ENCODE data around the gene MRPL30. TPM values are rescaled to one million over a fixed set of nuclear protein-coding genes. Genes with fewer than 3 reads are reported as not detected.

Gene MRPL30
- polyA plus RNA-seq, 1 donor (not counting 4 experiments of a cell fraction or from before 2014, with no cell fraction given), result 45.2 TPM

DNA sequence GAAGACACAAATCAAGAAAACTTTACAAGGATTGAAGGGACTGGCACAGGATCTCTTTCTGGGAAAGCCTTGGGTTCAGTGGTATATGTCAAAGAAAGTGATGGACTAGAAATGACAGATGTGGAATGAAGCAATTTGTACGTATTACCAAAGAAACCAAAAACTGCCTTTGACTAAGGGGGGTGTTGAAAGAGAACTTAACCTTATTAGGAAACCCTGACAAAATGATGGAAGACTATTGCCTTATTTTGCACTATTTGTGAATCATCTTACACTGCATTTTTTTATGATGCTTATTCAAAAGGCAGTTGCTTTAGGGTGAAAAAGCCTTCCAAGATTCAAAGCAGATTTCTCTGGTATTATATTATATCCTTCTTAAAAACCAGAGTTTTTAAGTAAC lies 30.3 kb upstream of the MRPL30 start:
- FAIRE-seq (no peak), DNase-seq (ENCODE audit: low read depth, low spot score) (no peak)
- no peak for TF ChIP-seq EZH2 (IDR thresholded peaks at IDR 0.05; ENCODE audit: low read length)
- TF ChIP-seq, protein P1, sequence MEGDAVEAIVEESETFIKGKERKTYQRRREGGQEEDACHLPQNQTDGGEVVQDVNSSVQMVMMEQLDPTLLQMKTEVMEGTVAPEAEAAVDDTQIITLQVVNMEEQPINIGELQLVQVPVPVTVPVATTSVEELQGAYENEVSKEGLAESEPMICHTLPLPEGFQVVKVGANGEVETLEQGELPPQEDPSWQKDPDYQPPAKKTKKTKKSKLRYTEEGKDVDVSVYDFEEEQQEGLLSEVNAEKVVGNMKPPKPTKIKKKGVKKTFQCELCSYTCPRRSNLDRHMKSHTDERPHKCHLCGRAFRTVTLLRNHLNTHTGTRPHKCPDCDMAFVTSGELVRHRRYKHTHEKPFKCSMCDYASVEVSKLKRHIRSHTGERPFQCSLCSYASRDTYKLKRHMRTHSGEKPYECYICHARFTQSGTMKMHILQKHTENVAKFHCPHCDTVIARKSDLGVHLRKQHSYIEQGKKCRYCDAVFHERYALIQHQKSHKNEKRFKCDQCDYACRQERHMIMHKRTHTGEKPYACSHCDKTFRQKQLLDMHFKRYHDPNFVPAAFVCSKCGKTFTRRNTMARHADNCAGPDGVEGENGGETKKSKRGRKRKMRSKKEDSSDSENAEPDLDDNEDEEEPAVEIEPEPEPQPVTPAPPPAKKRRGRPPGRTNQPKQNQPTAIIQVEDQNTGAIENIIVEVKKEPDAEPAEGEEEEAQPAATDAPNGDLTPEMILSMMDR (optimal IDR thresholded peaks at IDR 0.05 in 1 of 3, IDR thresholded peaks at IDR 0.05 in 1 of 3, conservative IDR thresholded peaks at IDR 0.05 in 1 of 3; ENCODE audit: extremely low read depth in 1 of 3, insufficient read depth in 2 of 3, low read length in 3 of 3), result no peak
- H3K36me3 ChIP-seq (ENCODE audit: control insufficient read depth in 2 of 2, extremely low read depth in 1 of 2, insufficient read depth in 2 of 2, low read length in 2 of 2), result no peaks in the 10 kb centered on the region
- H3K4me1 ChIP-seq (ENCODE audit: control insufficient read depth, extremely low read depth, insufficient read depth, low read length), result peaks cover 10% of the 10 kb centered on the region
- dilution Hi-C loops (cut with MboI; ENCODE audit: extremely low pct_ligation_motif_present, low sequenced_read_pairs), result no loop called here
- no peaks in the 10 kb centered on the region for H3K9me1 ChIP-seq (ENCODE audit: control insufficient read depth, extremely low read depth, insufficient read depth, low read length)
- H2AFZ ChIP-seq (ENCODE audit: control insufficient read depth, low read length), result no peak overlapping the region
- no peaks in the 10 kb centered on the region for H3K9me3 ChIP-seq (ENCODE audit: control insufficient read depth, low read depth, low read length)
- no peak overlapping the region for H3K4me3 ChIP-seq (ENCODE audit: control insufficient read depth in 2 of 3, extremely low read depth in 1 of 3, insufficient read depth in 2 of 3, low read depth in 1 of 3, low read length in 3 of 3)
- no peaks in the 10 kb centered on the region for H3K79me2 ChIP-seq (ENCODE audit: control insufficient read depth, insufficient read depth, low read length)
- H3K9ac ChIP-seq (ENCODE audit: control insufficient read depth, extremely low read depth, insufficient read depth, low read length), result no peak overlapping the region
- no peak overlapping the region for H3K4me2 ChIP-seq (ENCODE audit: control insufficient read depth, extremely low read depth, insufficient read depth, low read depth, low read length)
- H4K20me1 ChIP-seq (ENCODE audit: control insufficient read depth, extremely low read depth, insufficient read depth, low read length), result no peaks in the 10 kb centered on the region
- no peaks in the 10 kb centered on the region for H3K27me3 ChIP-seq (ENCODE audit: control insufficient read depth, extremely low read depth, insufficient read depth, low read length)
- no peak overlapping the region for H3K27ac ChIP-seq (ENCODE audit: control insufficient read depth, insufficient read depth, low read length)

DNA sequence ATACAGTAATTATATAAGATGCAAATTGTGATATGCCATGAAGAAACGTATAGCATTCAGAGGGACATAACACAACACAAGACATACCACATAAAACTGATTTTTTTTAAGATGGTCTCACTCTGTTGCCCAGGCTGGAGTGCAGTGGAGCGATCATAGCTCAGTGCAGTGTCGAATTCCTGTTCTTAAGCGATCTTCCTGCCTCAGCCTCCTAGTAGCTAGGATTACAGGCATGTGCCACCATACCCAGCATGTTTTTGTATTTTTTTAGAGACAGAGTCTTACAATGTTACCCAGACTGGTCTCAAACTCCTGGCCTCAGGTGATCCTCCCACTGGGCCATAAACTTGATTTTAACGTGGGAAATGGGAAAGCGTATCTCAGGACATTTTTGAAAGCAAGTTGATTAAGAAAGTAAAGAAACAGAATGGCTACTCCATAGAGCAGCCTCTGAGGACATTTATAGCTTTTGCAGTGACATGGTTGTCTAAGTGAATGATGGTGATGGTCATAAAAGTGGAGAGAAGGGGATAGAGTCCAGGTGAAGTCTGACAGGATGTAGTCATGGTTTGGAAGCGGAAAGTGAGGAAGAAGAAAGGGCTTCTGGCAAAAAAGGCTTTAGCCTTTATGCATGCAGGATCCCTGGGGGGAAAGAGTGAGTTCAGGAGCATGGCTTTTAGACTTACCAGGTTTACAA lies 28.6 kb upstream of the MRPL30 start:
- Histone ChIP-seq H3K36me3 (ENCODE audit: control insufficient read depth in 2 of 2, extremely low read depth in 1 of 2, insufficient read depth in 2 of 2, low read length in 2 of 2) (no peaks in the 10 kb centered on the region), H3K9ac (ENCODE audit: control insufficient read depth, extremely low read depth, insufficient read depth, low read length) (no peak overlapping the region), H3K4me3 (ENCODE audit: control insufficient read depth in 2 of 3, extremely low read depth in 1 of 3, insufficient read depth in 2 of 3, low read depth in 1 of 3, low read length in 3 of 3) (no peak overlapping the region), H3K27me3 (ENCODE audit: control insufficient read depth, extremely low read depth, insufficient read depth, low read length) (no peaks in the 10 kb centered on the region), H2AFZ (ENCODE audit: control insufficient read depth, low read length) (no peak overlapping the region), H3K79me2 (ENCODE audit: control insufficient read depth, insufficient read depth, low read length) (no peaks in the 10 kb centered on the region), H3K27ac (ENCODE audit: control insufficient read depth, insufficient read depth, low read length) (no peak overlapping the region), H4K20me1 (ENCODE audit: control insufficient read depth, extremely low read depth, insufficient read depth, low read length) (no peaks in the 10 kb centered on the region), H3K4me2 (ENCODE audit: control insufficient read depth, extremely low read depth, insufficient read depth, low read depth, low read length) (no peak overlapping the region), H3K9me3 (ENCODE audit: control insufficient read depth, low read depth, low read length) (no peaks in the 10 kb centered on the region), H3K4me1 (ENCODE audit: control insufficient read depth, extremely low read depth, insufficient read depth, low read length) (peaks cover 15% of the 10 kb centered on the region), H3K9me1 (ENCODE audit: control insufficient read depth, extremely low read depth, insufficient read depth, low read length) (no peaks in the 10 kb centered on the region)
- no peak for FAIRE-seq
- no peak for TF ChIP-seq EZH2 (IDR thresholded peaks at IDR 0.05; ENCODE audit: low read length)
- TF ChIP-seq, protein P1 (optimal IDR thresholded peaks at IDR 0.05 in 1 of 3, IDR thresholded peaks at IDR 0.05 in 1 of 3, conservative IDR thresholded peaks at IDR 0.05 in 1 of 3; ENCODE audit: extremely low read depth in 1 of 3, insufficient read depth in 2 of 3, low read length in 3 of 3), result no peak
- dilution Hi-C loops (cut with MboI; ENCODE audit: extremely low pct_ligation_motif_present, low sequenced_read_pairs), result no loop called here
- DNase-seq (ENCODE audit: low read depth, low spot score), result no peak
